Lower leg skin (tissue), 4 donors: ENCODE results near the gene CCDC146. TPM values are rescaled to one million over a fixed set of nuclear protein-coding genes. Genes with fewer than 3 reads are reported as not detected.
"Not testable (repeated sequence)": the region's sequence is repeated elsewhere in the genome, so short reads cannot be mapped to it uniquely, and the experiment has no call there.

Experiments
- DNase-seq, 2 donors: peaks; one replicate each; pipeline ENCODE4 v3.0.0-alpha.2; 2019; ENCODE audit warnings: low spot score in 2 of 2
- H3K4me3 ChIP-seq: fragments of 200-600 bp; sonication (generic); 2 replicates; pipeline ENCODE4 v1.5.1; 2017; ENCODE audit warnings: mild to moderate bottlenecking, low read depth; ENCODE audit not compliant: poor library complexity, severe bottlenecking
- WGBS, 2 donors: methylation state at CpG; one replicate each; pipeline ENCODE4 v1.1.5; 2018; 5-methylcytosine and 5-hydroxymethylcytosine counted together
- intact Hi-C: fragments of 100-400 bp; cut with DNase I; formaldehyde crosslinking; loops from one replicate; pipeline ENCODE4 v1.15.0; 2023; ENCODE audit warnings: low total_unique reads
- total RNA-seq, 4 donors: library from RNA; depleted of rRNA; stranded (reverse); fragments of >200 nt; gene quantifications; one replicate each; pipeline ENCODE4 v1.1.0, GENCODE V29; 2016

CCDC146 gene
- total RNA-seq, result 10 to 100 TPM; 15.4 to 27.8 (median 20.7) TPM

GRCh38 chr7:77121860-77122681, at the start of gene CCDC146:
Gene CCDC146 (plus strand): TSS chr7:77122615. CDS start chr7:77167669, 45,054 bp downstream.
- DNase-seq, result peak; percentile 99
- 0 to 1% methylated on average over 27 to 33 of the region's 50 CpGs for WGBS, 2 donors
- intact Hi-C loops, result not testable (repeated sequence)
- H3K4me3 ChIP-seq, result peak within 1 kb of the TSS; percentile 58

DNA sequence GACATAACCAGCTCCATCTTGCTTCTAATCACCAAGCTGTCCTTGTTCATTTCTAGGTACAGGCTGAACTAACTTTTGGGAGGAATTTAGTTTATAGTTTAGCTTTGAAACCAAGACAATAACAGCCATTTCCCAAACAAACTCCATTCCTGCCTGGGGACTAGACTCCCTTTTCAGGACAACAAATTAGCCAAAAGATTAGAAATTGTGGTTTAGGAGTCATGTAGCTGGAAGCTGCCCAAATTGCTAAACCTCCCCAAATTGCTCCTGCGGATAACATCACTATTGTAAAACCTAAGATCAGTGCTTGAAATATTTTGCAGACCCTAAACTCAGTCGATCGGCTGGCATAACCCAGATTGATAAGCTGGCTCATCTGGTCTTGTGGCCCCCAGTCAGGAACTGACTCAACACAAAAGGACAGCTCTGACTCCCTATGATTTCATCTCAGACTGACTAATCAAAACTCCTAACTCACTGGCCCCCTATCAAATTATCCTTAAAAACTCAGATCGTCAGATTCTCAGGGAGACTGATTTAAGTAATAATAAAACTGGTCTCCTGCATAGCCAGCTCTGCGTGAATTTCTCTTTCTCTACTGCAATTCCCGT, 47.5 kb upstream of the CCDC146 start:
- DNase-seq, intact Hi-C loops, H3K4me3 ChIP-seq: not testable (repeated sequence)
- 100% methylated on average over 3 of the region's 6 CpGs; no CpG with 5 or more reads in 1 of the 2 donors for WGBS, 2 donors

- 93% methylated on average over 5 of the region's 5 CpGs; no CpG with 5 or more reads in 1 of the 2 donors for WGBS, 2 donors
- intact Hi-C loops, H3K4me3 ChIP-seq, DNase-seq: not testable (repeated sequence)
Measured at GRCh38 chr7:77077060-77077459, 45.4 kb upstream of the CCDC146 start.

DNA sequence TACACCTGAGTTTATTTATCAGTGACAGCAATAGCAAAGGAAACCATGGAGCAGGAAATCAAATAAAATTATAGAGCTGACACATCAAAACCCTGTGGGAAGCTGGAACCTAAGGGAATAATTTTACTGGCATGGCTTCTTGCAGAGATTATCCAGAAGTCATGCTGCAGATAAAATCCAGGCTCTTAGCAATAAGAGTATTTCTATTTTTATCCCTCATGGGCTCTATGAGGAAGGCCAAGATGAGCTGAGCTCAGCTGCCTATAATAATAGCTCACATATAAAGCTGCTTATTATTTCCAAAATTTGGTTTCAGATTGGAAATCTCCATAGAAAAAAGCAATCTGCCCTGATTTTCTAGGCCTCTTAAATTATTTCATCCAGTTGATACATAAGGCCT, 43.3 kb upstream of the CCDC146 start:
- DNase-seq, intact Hi-C loops, H3K4me3 ChIP-seq: not testable (repeated sequence)

DNA sequence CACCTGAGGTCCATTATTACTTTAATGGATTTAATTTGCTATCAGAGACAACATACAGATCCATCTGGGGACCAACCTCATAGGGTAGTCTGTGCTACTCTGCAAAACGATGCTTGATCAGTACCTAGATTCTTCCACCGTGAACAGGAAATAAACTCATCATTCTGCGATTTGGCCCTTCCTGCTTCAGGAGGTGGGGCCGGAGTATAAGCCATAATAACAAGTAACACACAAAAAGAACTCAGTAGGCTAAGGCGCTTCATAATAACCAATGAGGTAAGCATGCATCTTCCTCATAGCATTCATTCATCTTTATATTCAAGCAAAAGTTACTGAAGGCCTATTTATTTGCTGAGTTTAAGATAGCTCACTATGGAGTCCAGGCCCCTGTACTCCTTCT, 42.8 kb upstream of the CCDC146 start:
- intact Hi-C loops, H3K4me3 ChIP-seq, DNase-seq: not testable (repeated sequence)
- WGBS, 2 donors, result 70 to 84% methylated on average over 3 to 4 of the region's 5 CpGs

DNA sequence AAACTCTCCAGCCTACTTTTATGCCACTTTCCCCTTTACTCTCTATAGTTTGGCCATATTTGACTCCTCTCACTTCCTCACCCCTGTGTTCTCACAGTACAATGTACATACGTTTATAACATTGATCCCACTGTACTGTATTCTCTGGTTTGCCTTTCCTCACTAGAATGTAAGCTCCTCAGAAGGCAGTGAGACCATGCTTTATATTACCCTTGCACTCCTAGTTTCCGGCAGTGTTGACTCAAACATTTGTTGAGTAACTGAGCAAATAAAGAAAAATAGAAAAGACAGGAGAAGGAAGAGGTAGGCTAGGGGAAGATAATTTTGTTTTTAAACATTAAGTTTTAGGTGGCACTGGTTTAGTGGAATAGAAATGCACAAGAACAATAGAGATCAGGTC, 42.2 kb upstream of the CCDC146 start:
- H3K4me3 ChIP-seq, intact Hi-C loops, DNase-seq: not testable (repeated sequence)
- WGBS, 2 donors, result 76 to 100% methylated on average over 1 to 2 of the region's 2 CpGs

GRCh38 chr7:77082192-77082591, 40.2 kb upstream of the CCDC146 start:
- intact Hi-C loops, DNase-seq, H3K4me3 ChIP-seq: not testable (repeated sequence)
- 95% methylated on average over 1 of the region's 1 CpG; no CpG with 5 or more reads in 1 of the 2 donors for WGBS, 2 donors

GRCh38 chr7:77092301-77092700, 30.1 kb upstream of the CCDC146 start:
- intact Hi-C loops, DNase-seq, H3K4me3 ChIP-seq: not testable (repeated sequence)
- 30 to 33% methylated on average over 2 of the region's 2 CpGs for WGBS, 2 donors

- intact Hi-C loops, result not testable (repeated sequence)
Measured at GRCh38 chr7:77100501-77100900, 21.9 kb upstream of the CCDC146 start.

DNA sequence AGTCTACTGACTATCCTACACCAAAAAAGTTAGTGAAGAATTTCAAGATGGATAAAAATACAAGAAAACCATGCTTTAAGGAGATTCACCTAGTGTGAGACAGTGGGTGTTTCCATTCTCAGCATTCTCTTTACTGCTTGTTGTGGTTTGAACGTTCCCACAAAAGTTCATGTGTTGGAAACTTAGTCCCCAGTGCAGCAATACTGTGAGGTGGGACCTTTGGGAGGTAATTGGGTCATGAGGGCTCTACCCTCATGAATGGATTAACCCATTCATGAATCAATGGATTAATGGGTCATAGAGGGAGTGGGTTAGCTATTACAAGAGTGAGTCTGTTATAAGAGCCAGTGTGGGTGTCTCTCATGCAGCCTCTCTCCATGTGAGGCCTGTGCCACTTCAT, 21.2 kb upstream of the CCDC146 start:
- DNase-seq, intact Hi-C loops, H3K4me3 ChIP-seq: not testable (repeated sequence)
- WGBS, 2 donors, result 70 to 82% methylated on average over 1 of the region's 1 CpG

More at GRCh38 chr7:77100501-77100900, 21.9 kb upstream of the CCDC146 start:
- not testable (repeated sequence) for H3K4me3 ChIP-seq, DNase-seq
- WGBS, 2 donors, result 78 to 90% methylated on average over 3 of the region's 3 CpGs

- H3K4me3 ChIP-seq, DNase-seq, intact Hi-C loops: not testable (repeated sequence)
Measured at GRCh38 chr7:77102671-77103070, 19.7 kb upstream of the CCDC146 start.

GRCh38 chr7:77105904-77106303, 16.5 kb upstream of the CCDC146 start:
- WGBS, 2 donors, result 91 to 94% methylated on average over 3 of the region's 3 CpGs
- H3K4me3 ChIP-seq, DNase-seq, intact Hi-C loops: not testable (repeated sequence)

DNA sequence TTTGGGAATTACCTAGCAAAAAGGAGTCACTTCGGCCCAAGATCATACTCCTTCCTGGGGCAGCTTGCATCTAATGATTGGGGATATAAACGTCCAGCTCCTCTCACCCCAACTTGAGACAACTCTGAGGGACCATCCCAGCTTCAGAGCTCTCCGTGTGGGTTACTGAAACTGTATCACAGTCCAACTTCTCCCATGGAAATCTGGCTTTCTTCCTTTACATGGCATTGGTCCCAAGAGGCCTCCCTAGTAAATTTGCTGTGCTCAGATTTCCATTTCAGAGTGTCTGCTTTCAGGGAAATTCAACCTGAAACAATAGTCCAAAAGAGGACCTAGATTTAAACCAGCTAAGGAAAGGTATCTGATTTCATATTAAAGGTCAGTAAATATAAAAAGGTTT, 14.8 kb upstream of the CCDC146 start:
- WGBS, 2 donors, result 31 to 32% methylated on average over 2 to 3 of the region's 3 CpGs
- DNase-seq, H3K4me3 ChIP-seq, intact Hi-C loops: not testable (repeated sequence)

DNA sequence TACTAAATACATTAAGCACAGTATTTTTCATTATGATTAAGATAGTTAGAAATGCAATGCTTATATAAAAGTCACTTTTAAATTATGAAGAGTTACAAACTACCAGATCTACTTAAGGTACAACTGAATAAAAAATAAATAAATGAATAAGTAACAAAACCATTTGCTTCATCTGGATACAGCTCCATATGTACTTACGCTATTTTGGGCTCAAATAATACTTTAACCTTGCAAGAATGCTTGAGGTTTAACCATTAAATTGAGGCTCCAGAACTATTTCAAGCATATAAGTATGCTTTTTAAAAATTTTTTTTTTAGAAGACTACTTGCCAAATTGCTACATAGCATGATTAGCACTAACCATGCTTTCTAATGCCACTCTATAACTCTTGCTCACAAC, 14.1 kb upstream of the CCDC146 start:
- DNase-seq, intact Hi-C loops, H3K4me3 ChIP-seq: not testable (repeated sequence)
- 94 to 97% methylated on average over 1 of the region's 1 CpG for WGBS, 2 donors

- H3K4me3 ChIP-seq, intact Hi-C loops, DNase-seq: not testable (repeated sequence)
- 29 to 36% methylated on average over 2 of the region's 2 CpGs for WGBS, 2 donors
Measured at GRCh38 chr7:77112719-77113306, 9.6 kb upstream of the CCDC146 start.
